ENCODE measurements around the gene SGSH. TPM values are rescaled to one million over a fixed set of nuclear protein-coding genes. Genes with fewer than 3 reads are reported as not detected.
"Not testable (repeated sequence)": the region's sequence is repeated elsewhere in the genome, so short reads cannot be mapped to it uniquely, and the experiment has no call there.

Gene SGSH
- polyA plus RNA-seq, 4 donors: 28.4 to 54.6 (median 35.8) TPM

- no peak for DNase-seq (ENCODE audit: low read depth in 4 of 4, low spot score in 3 of 4)
These were observed 6.5 kb downstream of the SGSH start for GRCh38 chr17:80213643-80213975.

GRCh38 chr17:80212962-80213642 is 7.0 kb downstream of the SGSH start:
- DNase-seq (ENCODE audit: low read depth in 4 of 4, low spot score in 3 of 4): no peak

GRCh38 chr17:80212511-80212910 is 7.6 kb downstream of the SGSH start:
- DNase-seq (ENCODE audit: low read depth in 4 of 4, low spot score in 3 of 4): no peak

- DNase-seq (ENCODE audit: low read depth in 4 of 4, low spot score in 3 of 4): no peak
These were observed 8.0 kb downstream of the SGSH start for GRCh38 chr17:80212109-80212508.

- DNase-seq (ENCODE audit: low read depth in 4 of 4, low spot score in 3 of 4): no peak
These were observed 9.6 kb downstream of the SGSH start for GRCh38 chr17:80210348-80211108.

- no peak for DNase-seq (ENCODE audit: low read depth in 4 of 4, low spot score in 3 of 4)
These were observed 10.4 kb downstream of the SGSH start for GRCh38 chr17:80209765-80210164.

- no peak for DNase-seq (ENCODE audit: low read depth in 4 of 4, low spot score in 3 of 4)
These were observed 12.1 kb downstream of the SGSH start for GRCh38 chr17:80208050-80208449.

GRCh38 chr17:80205811-80206210 is 14.3 kb downstream of the SGSH start:
- no peak for DNase-seq (ENCODE audit: low read depth in 4 of 4, low spot score in 3 of 4)

- no peak for DNase-seq (ENCODE audit: low read depth in 4 of 4, low spot score in 3 of 4)
These were observed 15.3 kb downstream of the SGSH start for GRCh38 chr17:80204626-80205468.

GRCh38 chr17:80203471-80203963 is 16.6 kb downstream of the SGSH start:
- DNase-seq (ENCODE audit: low read depth in 4 of 4, low spot score in 3 of 4): no peak

- no peak for DNase-seq (ENCODE audit: low read depth in 4 of 4, low spot score in 3 of 4)
These were observed 17.9 kb downstream of the SGSH start for GRCh38 chr17:80202197-80202596.

- no peak for DNase-seq (ENCODE audit: low read depth in 4 of 4, low spot score in 3 of 4)
These were observed 18.7 kb downstream of the SGSH start for GRCh38 chr17:80201446-80201845.

GRCh38 chr17:80199295-80199694 is 20.8 kb downstream of the SGSH start:
- not testable (repeated sequence) for DNase-seq (ENCODE audit: low read depth in 4 of 4, low spot score in 3 of 4)

- DNase-seq (ENCODE audit: low read depth in 4 of 4, low spot score in 3 of 4): peak in 1 of 4 donors; percentile 51
These were observed 21.9 kb downstream of the SGSH start for GRCh38 chr17:80198144-80198661.

GRCh38 chr17:80196652-80197051 is 23.5 kb downstream of the SGSH start:
- DNase-seq (ENCODE audit: low read depth in 4 of 4, low spot score in 3 of 4): no peak

- no peak for DNase-seq (ENCODE audit: low read depth in 4 of 4, low spot score in 3 of 4)
These were observed 24.2 kb downstream of the SGSH start for GRCh38 chr17:80195671-80196529.

GRCh38 chr17:80195141-80195540 is 25.0 kb downstream of the SGSH start:
- no peak for DNase-seq (ENCODE audit: low read depth in 4 of 4, low spot score in 3 of 4)

GRCh38 chr17:80191865-80192661 is 28.1 kb downstream of the SGSH start:
- no peak for DNase-seq (ENCODE audit: low read depth in 4 of 4, low spot score in 3 of 4)

GRCh38 chr17:80191192-80191591 is 28.9 kb downstream of the SGSH start:
- no peak for DNase-seq (ENCODE audit: low read depth in 4 of 4, low spot score in 3 of 4)
